GM18502 (cell line): Measurements from ENCODE around the gene LEF1.

Experiments used
- ATAC-seq: cut with Tn5 transposase; IDR thresholded peaks from one replicate; pipeline ENCODE4 v1.9.1; 2021; ENCODE audit warnings: mild to moderate bottlenecking; ENCODE audit not compliant: unreplicated experiment, poor library complexity

Gene LEF1

GRCh38 chr4:108116423-108117168, 52.1 kb downstream of the LEF1 start:
- ATAC-seq, result peak; percentile 38

- no peak for ATAC-seq
Measured at GRCh38 chr4:108115168-108115526, 53.6 kb downstream of the LEF1 start.

GRCh38 chr4:108114503-108114902, 54.2 kb downstream of the LEF1 start:
- ATAC-seq, result no peak

GRCh38 chr4:108113229-108113628, 55.5 kb downstream of the LEF1 start:
- no peak for ATAC-seq

GRCh38 chr4:108111781-108112180, 57.0 kb downstream of the LEF1 start:
- no peak for ATAC-seq

GRCh38 chr4:108110450-108110849, 58.3 kb downstream of the LEF1 start:
- peak; percentile 13 for ATAC-seq

- peak; percentile 78 for ATAC-seq
Measured at GRCh38 chr4:108109997-108110416, 58.7 kb downstream of the LEF1 start.

GRCh38 chr4:108109111-108109510, 59.6 kb downstream of the LEF1 start:
- ATAC-seq, result no peak

- ATAC-seq, result no peak
Measured at GRCh38 chr4:108107729-108108382, 60.9 kb downstream of the LEF1 start.

GRCh38 chr4:108107101-108107500, 61.6 kb downstream of the LEF1 start:
- no peak for ATAC-seq

GRCh38 chr4:108106186-108106585, 62.5 kb downstream of the LEF1 start:
- no peak for ATAC-seq

GRCh38 chr4:108103099-108103862, 65.5 kb downstream of the LEF1 start:
- no peak for ATAC-seq

GRCh38 chr4:108100827-108101226, 67.9 kb downstream of the LEF1 start:
- ATAC-seq, result no peak

- ATAC-seq, result no peak
Measured at GRCh38 chr4:108099838-108100237, 68.9 kb downstream of the LEF1 start.

GRCh38 chr4:108097990-108098553, 70.7 kb downstream of the LEF1 start:
- ATAC-seq, result no peak

- no peak for ATAC-seq
Measured at GRCh38 chr4:108094923-108095482, 73.7 kb downstream of the LEF1 start.

- no peak for ATAC-seq
Measured at GRCh38 chr4:108094131-108094530, 74.6 kb downstream of the LEF1 start.

GRCh38 chr4:108092288-108092687, 76.4 kb downstream of the LEF1 start:
- ATAC-seq, result no peak

GRCh38 chr4:108087293-108087967, 81.3 kb downstream of the LEF1 start:
- no peak for ATAC-seq

GRCh38 chr4:108081256-108081655, 87.5 kb downstream of the LEF1 start:
- no peak for ATAC-seq
